ENCODE measurements around the gene RHAG. TPM values are rescaled to one million over a fixed set of nuclear protein-coding genes. Genes with fewer than 3 reads are reported as not detected.

RHAG gene
- total RNA-seq, 1 experiment from 2014 or later = 0.23 TPM

DNA sequence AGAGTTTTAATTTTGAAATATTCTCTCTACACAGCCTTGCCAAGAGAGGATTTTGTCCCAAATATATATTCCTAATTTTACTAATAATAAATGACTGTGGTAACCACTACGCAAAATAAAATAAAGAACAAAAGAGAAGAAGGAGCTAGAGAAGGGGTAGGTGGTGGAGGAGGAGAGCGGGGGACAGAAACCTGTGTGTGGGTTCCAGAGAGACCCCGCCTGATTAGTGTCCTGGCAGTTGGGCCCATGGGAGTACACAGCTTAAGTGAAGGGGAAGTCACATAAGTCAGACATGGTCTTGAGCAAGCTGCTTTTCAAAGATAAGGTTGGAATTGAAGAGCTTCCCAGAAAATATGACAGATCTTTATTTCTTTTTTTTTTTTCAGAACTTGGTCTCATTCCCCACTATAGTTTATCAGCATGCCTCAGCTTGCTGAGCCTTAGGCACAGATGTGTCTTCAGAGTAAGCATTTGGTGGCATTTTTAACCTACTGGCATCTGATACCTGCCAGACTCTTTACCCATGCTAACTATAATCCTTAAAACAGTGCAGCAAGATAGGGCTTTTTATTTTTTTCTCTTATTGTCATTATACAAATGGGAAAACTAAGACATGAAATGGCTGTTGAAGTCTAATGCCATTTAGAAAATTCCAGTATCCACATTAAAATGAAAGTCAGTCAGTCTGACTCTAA, 9.6 kb upstream of the RHAG start:
- H3K4me1 ChIP-seq (ENCODE audit: control insufficient read depth, insufficient read depth, low read length) = no peaks in the 10 kb centered on the region
- ChIA-PET POLR2A (no interaction called here), CTCF (no interaction called here)
- H3K27me3 ChIP-seq (ENCODE audit: control insufficient read depth, insufficient read depth, low read length) = no peaks in the 10 kb centered on the region
- DNase-seq (ENCODE audit: low read depth, low spot score) = no peak
- BruUV-seq (replicated peaks) = no TSS peak
- H3K4me3 ChIP-seq (ENCODE audit: low read depth in 2 of 2, low read length in 2 of 2) = no peak overlapping the region
- H3K36me3 ChIP-seq (ENCODE audit: control insufficient read depth, insufficient read depth, low read length) = no peaks in the 10 kb centered on the region
- intact Hi-C loops (cut with micrococcal nuclease; ENCODE audit: unreplicated experiment) (no loop called here), in situ Hi-C loops (cut with HindIII; ENCODE audit: low pct_unique_long_range_greater_than_20kb, low sequenced_read_pairs) (loop anchor here (25.0 kb wide), 1 partner anchor 191 kb away; no protein-coding TSS in a partner anchor)
- H3K9me3 ChIP-seq (ENCODE audit: control insufficient read depth, insufficient read depth, low read depth, low read length) = no peaks in the 10 kb centered on the region
- H3K27ac ChIP-seq (ENCODE audit: low read length) = no peak overlapping the region
- TF ChIP-seq, protein P1, sequence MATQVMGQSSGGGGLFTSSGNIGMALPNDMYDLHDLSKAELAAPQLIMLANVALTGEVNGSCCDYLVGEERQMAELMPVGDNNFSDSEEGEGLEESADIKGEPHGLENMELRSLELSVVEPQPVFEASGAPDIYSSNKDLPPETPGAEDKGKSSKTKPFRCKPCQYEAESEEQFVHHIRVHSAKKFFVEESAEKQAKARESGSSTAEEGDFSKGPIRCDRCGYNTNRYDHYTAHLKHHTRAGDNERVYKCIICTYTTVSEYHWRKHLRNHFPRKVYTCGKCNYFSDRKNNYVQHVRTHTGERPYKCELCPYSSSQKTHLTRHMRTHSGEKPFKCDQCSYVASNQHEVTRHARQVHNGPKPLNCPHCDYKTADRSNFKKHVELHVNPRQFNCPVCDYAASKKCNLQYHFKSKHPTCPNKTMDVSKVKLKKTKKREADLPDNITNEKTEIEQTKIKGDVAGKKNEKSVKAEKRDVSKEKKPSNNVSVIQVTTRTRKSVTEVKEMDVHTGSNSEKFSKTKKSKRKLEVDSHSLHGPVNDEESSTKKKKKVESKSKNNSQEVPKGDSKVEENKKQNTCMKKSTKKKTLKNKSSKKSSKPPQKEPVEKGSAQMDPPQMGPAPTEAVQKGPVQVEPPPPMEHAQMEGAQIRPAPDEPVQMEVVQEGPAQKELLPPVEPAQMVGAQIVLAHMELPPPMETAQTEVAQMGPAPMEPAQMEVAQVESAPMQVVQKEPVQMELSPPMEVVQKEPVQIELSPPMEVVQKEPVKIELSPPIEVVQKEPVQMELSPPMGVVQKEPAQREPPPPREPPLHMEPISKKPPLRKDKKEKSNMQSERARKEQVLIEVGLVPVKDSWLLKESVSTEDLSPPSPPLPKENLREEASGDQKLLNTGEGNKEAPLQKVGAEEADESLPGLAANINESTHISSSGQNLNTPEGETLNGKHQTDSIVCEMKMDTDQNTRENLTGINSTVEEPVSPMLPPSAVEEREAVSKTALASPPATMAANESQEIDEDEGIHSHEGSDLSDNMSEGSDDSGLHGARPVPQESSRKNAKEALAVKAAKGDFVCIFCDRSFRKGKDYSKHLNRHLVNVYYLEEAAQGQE (IDR thresholded peaks at IDR 0.05; ENCODE audit: insufficient read depth in 1 of 2, low read depth in 2 of 2, low read length in 1 of 2) = no peak
- TF ChIP-seq TCF7L2 (IDR thresholded peaks at IDR 0.05; ENCODE audit: low read depth, low read length) = no peak
- TF ChIP-seq POLR2AphosphoS5 (IDR thresholded peaks at IDR 0.05; ENCODE audit: low read depth, low read length) = no peak
- no peak for TF ChIP-seq SIN3A (IDR thresholded peaks at IDR 0.05; ENCODE audit: borderline replicate concordance, insufficient read depth, low read depth, low read length)
- TF ChIP-seq CTCF (IDR thresholded peaks at IDR 0.05) = no peak
- no peak for ATAC-seq

DNA sequence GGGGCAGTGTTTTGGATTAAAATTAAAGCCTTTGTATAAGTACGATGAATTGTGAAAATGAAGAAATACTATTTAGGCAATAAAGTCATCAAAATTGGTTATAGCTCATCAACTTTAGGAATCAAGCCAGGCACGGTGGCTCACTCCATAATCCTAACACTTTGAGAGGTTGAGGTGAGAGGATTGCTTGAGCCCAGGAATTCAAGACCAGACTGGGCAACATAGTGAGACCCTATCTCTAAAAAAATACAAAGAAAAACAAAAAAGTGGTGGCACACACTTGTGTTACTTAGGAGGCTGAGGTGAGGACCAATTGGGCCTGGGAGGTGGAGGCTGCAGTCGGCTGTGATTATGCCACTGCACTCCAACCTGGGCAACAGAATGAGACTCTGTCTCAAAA, 8.5 kb upstream of the RHAG start:
- TF ChIP-seq, protein P1 (IDR thresholded peaks at IDR 0.05; ENCODE audit: insufficient read depth in 1 of 2, low read depth in 2 of 2, low read length in 1 of 2) = no peak
- no peak for TF ChIP-seq TCF7L2 (IDR thresholded peaks at IDR 0.05; ENCODE audit: low read depth, low read length)
- TF ChIP-seq POLR2AphosphoS5 (IDR thresholded peaks at IDR 0.05; ENCODE audit: low read depth, low read length) = no peak
- no peak for TF ChIP-seq CTCF (IDR thresholded peaks at IDR 0.05)
- TF ChIP-seq SIN3A (IDR thresholded peaks at IDR 0.05; ENCODE audit: borderline replicate concordance, insufficient read depth, low read depth, low read length) = no peak
- DNase-seq (ENCODE audit: low read depth, low spot score) = no peak
- in situ Hi-C loops (cut with HindIII; ENCODE audit: low pct_unique_long_range_greater_than_20kb, low sequenced_read_pairs) = loop anchor here (25.0 kb wide), 1 partner anchor 192 kb away; no protein-coding TSS in a partner anchor
- no TSS peak for BruUV-seq (replicated peaks)
- Histone ChIP-seq H3K27me3 (ENCODE audit: control insufficient read depth, insufficient read depth, low read length) (no peaks in the 10 kb centered on the region), H3K4me1 (ENCODE audit: control insufficient read depth, insufficient read depth, low read length) (no peaks in the 10 kb centered on the region), H3K9me3 (ENCODE audit: control insufficient read depth, insufficient read depth, low read depth, low read length) (no peaks in the 10 kb centered on the region), H3K27ac (ENCODE audit: low read length) (no peak overlapping the region), H3K36me3 (ENCODE audit: control insufficient read depth, insufficient read depth, low read length) (no peaks in the 10 kb centered on the region), H3K4me3 (ENCODE audit: low read depth in 2 of 2, low read length in 2 of 2) (no peak overlapping the region)
- ChIA-PET POLR2A (no interaction called here), CTCF (no interaction called here)
- ATAC-seq = no peak
- intact Hi-C loops (cut with micrococcal nuclease; ENCODE audit: unreplicated experiment) = no loop called here
